PFSK-1 (cell line): ENCODE results near the gene KIF12.

ENCODE experiments used
- FOXP2 ChIP-seq: optimal IDR thresholded peaks from 2 replicates; pipeline ENCODE3; 2011; ENCODE audit warnings: borderline replicate concordance, control low read depth, inconsistent platforms; ENCODE audit not compliant: insufficient read depth; ENCODE audit errors: extremely low read length, extremely low read depth
- POLR2AphosphoS5 ChIP-seq: IDR thresholded peaks from 2 replicates; pipeline ENCODE4 v1.6.1; 2012; ENCODE audit warnings: low read depth, mild to moderate bottlenecking, control low read depth, low read length, moderate library complexity
- SIN3A ChIP-seq: IDR thresholded peaks from 2 replicates; pipeline ENCODE4 v1.6.1; 2012; ENCODE audit warnings: mild to moderate bottlenecking, low read length, moderate library complexity, borderline replicate concordance; ENCODE audit not compliant: insufficient read depth
- TAF1 ChIP-seq: IDR thresholded peaks from 2 replicates; pipeline ENCODE4 v1.6.1; 2012; ENCODE audit warnings: low read length, control low read depth, borderline replicate concordance; ENCODE audit not compliant: insufficient read depth
- TF ChIP-seq, protein P1 (sequence below), 2 experiments: IDR thresholded peaks; 2 replicates each; pipeline versions ENCODE4 v1.6.1 to v1.8.0; 2011 to 2012; ENCODE audit warnings: low read depth in 2 of 2, low read length in 2 of 2, control low read depth in 1 of 2, inconsistent platforms in 1 of 2, mild to moderate bottlenecking in 1 of 2, moderate library complexity in 1 of 2; ENCODE audit not compliant: insufficient read depth in 1 of 2

The KIF12 gene

DNA sequence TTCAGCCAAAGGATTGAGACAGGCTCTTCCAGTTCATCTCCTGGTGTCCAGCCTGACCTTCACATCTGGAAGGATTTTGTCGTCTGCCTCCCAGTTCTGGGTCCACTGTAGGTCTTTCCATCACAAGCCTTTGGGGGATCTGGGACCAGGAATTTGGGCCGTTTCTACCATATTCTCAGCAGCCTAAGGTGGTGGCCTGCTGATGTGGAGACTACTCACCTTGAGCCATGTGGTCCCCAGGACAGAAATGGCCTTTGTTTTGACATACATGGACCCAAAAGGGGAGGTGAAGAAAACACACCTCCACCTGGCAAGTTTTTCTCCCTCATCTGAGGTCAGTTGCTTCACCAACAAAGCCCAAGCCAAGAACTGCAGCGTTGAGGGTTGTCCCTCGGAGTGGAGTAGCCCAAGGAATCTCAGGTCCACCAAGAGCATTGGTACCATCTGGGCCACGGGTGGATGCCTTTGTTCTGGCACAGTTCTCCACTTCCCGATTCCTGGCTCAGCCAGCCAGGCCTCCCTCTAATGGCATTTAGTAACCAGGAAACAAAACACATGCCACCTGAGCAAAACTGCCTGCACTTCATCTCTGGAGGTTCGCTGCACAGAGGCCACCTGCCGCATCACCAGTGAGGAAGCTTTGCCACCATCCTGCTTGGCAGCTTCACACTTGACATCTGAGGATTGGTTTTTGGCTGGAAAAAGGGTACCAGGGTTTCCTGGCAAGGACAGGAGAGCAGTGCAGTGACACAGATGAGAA lies 45.7 kb downstream of the KIF12 start:
- TF ChIP-seq FOXP2 (no peak), POLR2AphosphoS5 (no peak), TAF1 (no peak), SIN3A (no peak)
- TF ChIP-seq, protein P1, sequence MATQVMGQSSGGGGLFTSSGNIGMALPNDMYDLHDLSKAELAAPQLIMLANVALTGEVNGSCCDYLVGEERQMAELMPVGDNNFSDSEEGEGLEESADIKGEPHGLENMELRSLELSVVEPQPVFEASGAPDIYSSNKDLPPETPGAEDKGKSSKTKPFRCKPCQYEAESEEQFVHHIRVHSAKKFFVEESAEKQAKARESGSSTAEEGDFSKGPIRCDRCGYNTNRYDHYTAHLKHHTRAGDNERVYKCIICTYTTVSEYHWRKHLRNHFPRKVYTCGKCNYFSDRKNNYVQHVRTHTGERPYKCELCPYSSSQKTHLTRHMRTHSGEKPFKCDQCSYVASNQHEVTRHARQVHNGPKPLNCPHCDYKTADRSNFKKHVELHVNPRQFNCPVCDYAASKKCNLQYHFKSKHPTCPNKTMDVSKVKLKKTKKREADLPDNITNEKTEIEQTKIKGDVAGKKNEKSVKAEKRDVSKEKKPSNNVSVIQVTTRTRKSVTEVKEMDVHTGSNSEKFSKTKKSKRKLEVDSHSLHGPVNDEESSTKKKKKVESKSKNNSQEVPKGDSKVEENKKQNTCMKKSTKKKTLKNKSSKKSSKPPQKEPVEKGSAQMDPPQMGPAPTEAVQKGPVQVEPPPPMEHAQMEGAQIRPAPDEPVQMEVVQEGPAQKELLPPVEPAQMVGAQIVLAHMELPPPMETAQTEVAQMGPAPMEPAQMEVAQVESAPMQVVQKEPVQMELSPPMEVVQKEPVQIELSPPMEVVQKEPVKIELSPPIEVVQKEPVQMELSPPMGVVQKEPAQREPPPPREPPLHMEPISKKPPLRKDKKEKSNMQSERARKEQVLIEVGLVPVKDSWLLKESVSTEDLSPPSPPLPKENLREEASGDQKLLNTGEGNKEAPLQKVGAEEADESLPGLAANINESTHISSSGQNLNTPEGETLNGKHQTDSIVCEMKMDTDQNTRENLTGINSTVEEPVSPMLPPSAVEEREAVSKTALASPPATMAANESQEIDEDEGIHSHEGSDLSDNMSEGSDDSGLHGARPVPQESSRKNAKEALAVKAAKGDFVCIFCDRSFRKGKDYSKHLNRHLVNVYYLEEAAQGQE (IDR thresholded peaks at IDR 0.05; ENCODE audit: insufficient read depth in 1 of 2, low read depth in 2 of 2, low read length in 2 of 2): no peak

DNA sequence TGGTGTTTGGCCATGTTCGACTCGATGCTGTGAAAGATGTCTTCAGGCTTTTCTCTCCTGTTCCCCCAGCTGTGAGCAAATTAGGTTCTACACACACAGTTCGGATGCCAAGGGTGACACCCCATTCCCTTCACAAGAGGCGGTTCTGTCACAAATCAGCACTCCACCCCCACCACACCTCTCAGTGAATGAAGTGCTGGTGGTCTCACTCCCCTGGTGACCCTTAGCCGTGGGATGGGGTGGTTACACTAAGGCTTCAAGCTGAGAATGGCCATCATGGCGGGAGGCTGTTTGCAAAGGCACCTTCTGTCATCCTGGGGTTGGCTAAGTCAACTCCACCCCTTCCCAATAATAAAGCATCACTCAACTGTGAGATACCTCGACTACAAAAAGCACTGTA lies 47.4 kb downstream of the KIF12 start:
- TF ChIP-seq POLR2AphosphoS5 (no peak), TAF1 (no peak), SIN3A (no peak), FOXP2 (no peak)
- TF ChIP-seq, protein P1 (IDR thresholded peaks at IDR 0.05; ENCODE audit: insufficient read depth in 1 of 2, low read depth in 2 of 2, low read length in 2 of 2): no peak

DNA sequence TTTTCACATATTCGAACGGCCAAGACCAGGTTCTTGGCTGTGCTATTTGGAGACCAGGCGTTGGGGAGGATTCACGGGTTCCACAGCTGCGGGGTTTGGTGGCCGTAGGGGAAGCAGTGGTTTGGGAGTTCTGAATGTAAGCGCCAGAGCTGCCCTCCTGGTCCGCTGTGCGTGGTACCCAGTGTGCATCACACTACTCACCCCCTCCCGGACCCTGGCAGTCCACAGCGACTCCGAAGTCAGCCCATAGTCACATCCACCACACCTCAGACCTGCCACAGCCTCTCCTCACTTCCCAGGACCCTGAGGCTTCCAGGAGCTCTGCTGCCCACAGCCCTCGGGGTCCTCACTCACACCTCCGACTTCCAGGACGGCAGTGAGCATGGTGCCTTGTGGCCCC lies 47.8 kb downstream of the KIF12 start:
- TF ChIP-seq, protein P1 (IDR thresholded peaks at IDR 0.05; ENCODE audit: insufficient read depth in 1 of 2, low read depth in 2 of 2, low read length in 2 of 2): no peak
- TF ChIP-seq FOXP2 (no peak), TAF1 (no peak), POLR2AphosphoS5 (no peak), SIN3A (no peak)

DNA sequence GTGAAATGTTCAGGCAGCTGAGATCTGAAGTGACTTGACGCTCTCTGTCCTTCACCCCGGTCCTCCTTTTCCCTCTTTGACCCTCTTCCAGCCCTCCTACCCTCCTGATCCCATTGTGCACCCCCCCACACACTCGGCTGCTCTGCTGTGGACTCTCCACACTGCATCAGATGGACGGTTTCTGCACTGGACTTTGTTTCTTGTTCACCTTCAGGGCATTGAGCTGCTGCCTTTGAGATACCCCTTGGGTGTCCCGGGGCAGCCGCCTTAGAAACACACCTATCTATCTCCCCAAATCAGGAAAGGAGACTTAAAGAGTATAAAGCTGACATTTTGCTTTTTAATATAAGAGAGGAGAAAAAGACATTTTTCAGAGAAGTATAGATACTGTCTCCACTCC lies 48.4 kb downstream of the KIF12 start:
- TF ChIP-seq FOXP2 (no peak), POLR2AphosphoS5 (no peak), TAF1 (no peak), SIN3A (no peak)
- TF ChIP-seq, protein P1 (IDR thresholded peaks at IDR 0.05; ENCODE audit: insufficient read depth in 1 of 2, low read depth in 2 of 2, low read length in 2 of 2): no peak
